WTC11 (cell line): Measurements from ENCODE around the gene GALP. TPM values are rescaled to one million over a fixed set of nuclear protein-coding genes. Genes with fewer than 3 reads are reported as not detected.
"Not testable (repeated sequence)": the region's sequence is repeated elsewhere in the genome, so short reads cannot be mapped to it uniquely, and the experiment has no call there.

Experiments used
- ATAC-seq: fragments of 200-7000 bp; cut with Tn5 transposase; 2 replicates; pipeline ENCODE4 v1.10.0; 2021; ENCODE audit warnings: mild to moderate bottlenecking, moderate library complexity
- CTCF ChIA-PET: fragments of 300-600 bp; sonication (Branson Sonifier 250); formaldehyde crosslinking; loops from one replicate; lab custom pipeline; 2021; ENCODE audit warnings: antibody characterized with exemption; lab: Charles Lee
- POLR2A ChIA-PET: fragments of 350-600 bp; sonication (Branson Sonifier 250); formaldehyde crosslinking; loops from one replicate; lab custom pipeline; 2021; ENCODE audit warnings: antibody characterized with exemption; lab: Charles Lee
- DNase-seq: peaks from one replicate; pipeline ENCODE4 v3.0.0; 2021; ENCODE audit warnings: low spot score
- H3K27ac Mint-ChIP-seq: 2 replicates; pipeline ENCODE4 v1.8.0; 2021; ENCODE audit warnings: mixed read lengths
- H3K27me3 Mint-ChIP-seq: 2 replicates; pipeline ENCODE4 v1.8.0; 2021; ENCODE audit warnings: low read depth, mild to moderate bottlenecking, moderate library complexity, mixed read lengths
- H3K36me3 Mint-ChIP-seq: 2 replicates; pipeline ENCODE4 v1.8.0; 2021; ENCODE audit warnings: mixed read lengths
- H3K4me1 Mint-ChIP-seq: 2 replicates; pipeline ENCODE4 v1.8.0; 2022; ENCODE audit warnings: mixed read lengths
- H3K4me3 Mint-ChIP-seq: 2 replicates; pipeline ENCODE4 v1.8.0; 2021; ENCODE audit warnings: mild to moderate bottlenecking, moderate library complexity, mixed read lengths
- H3K9me3 Mint-ChIP-seq: 2 replicates; pipeline ENCODE4 v1.8.0; 2021; ENCODE audit warnings: mixed read lengths
- ARID4B ChIP-seq: sonication (generic); formaldehyde crosslinking; IDR thresholded peaks from 2 replicates; pipeline ENCODE4 v1.8.0; 2023; ENCODE audit warnings: missing genetic modification reagents, mild to moderate bottlenecking, borderline replicate concordance
- GABPB1 ChIP-seq: sonication (generic); formaldehyde crosslinking; IDR thresholded peaks from 2 replicates; pipeline ENCODE4 v1.8.1; 2023; ENCODE audit warnings: mild to moderate bottlenecking, missing genetic modification reagents
- GRHL2 ChIP-seq: fragments of 250-450 bp; sonication (Bioruptor Pico); IDR thresholded peaks from 2 replicates; pipeline ENCODE4 v1.8.0; 2022; ENCODE audit warnings: mild to moderate bottlenecking, moderate library complexity; ENCODE audit not compliant: insufficient replicate concordance, severe bottlenecking
- HMGA2 ChIP-seq: fragments of 250-450 bp; sonication (Bioruptor Pico); IDR thresholded peaks from 2 replicates; pipeline ENCODE4 v1.4.0; 2021; ENCODE audit warnings: mild to moderate bottlenecking, moderate library complexity
- IRF2 ChIP-seq: sonication (generic); formaldehyde crosslinking; IDR thresholded peaks from 2 replicates; pipeline ENCODE4 v1.8.0; 2022; ENCODE audit warnings: low read depth, missing genetic modification reagents, borderline replicate concordance
- JUN ChIP-seq: sonication (generic); formaldehyde crosslinking; IDR thresholded peaks from 2 replicates; pipeline ENCODE4 v1.8.0; 2023; ENCODE audit warnings: mild to moderate bottlenecking, missing genetic modification reagents
- MAX ChIP-seq: sonication (generic); formaldehyde crosslinking; IDR thresholded peaks from 2 replicates; pipeline ENCODE4 v1.8.0; 2022; ENCODE audit warnings: mild to moderate bottlenecking, missing genetic modification reagents
- NFATC4 ChIP-seq: fragments of 250-450 bp; sonication (Bioruptor Pico); IDR thresholded peaks from 2 replicates; pipeline ENCODE4 v1.9.0; 2021; ENCODE audit warnings: mild to moderate bottlenecking
- PREB ChIP-seq: sonication (generic); formaldehyde crosslinking; IDR thresholded peaks from 2 replicates; pipeline ENCODE4 v1.8.1; 2022; ENCODE audit warnings: mild to moderate bottlenecking, missing genetic modification reagents, moderate library complexity, borderline replicate concordance
- RELA ChIP-seq: sonication (generic); formaldehyde crosslinking; IDR thresholded peaks from 2 replicates; pipeline ENCODE4 v1.8.1; 2022; ENCODE audit warnings: missing genetic modification reagents, mild to moderate bottlenecking, borderline replicate concordance
- RORB ChIP-seq: fragments of 250-450 bp; sonication (Bioruptor Pico); IDR thresholded peaks from 2 replicates; pipeline ENCODE4 v1.9.0; 2021; ENCODE audit warnings: mild to moderate bottlenecking
- SOX15 ChIP-seq: fragments of 250-450 bp; sonication (Bioruptor Pico); IDR thresholded peaks from 2 replicates; pipeline ENCODE4 v1.9.0; 2021; ENCODE audit warnings: mild to moderate bottlenecking
- SP1 ChIP-seq: sonication (generic); formaldehyde crosslinking; conservative IDR thresholded peaks from 2 replicates; pipeline ENCODE4 v1.8.1; 2022; ENCODE audit warnings: missing genetic modification reagents
- ZNF263 ChIP-seq: sonication (generic); formaldehyde crosslinking; IDR thresholded peaks from 2 replicates; pipeline ENCODE4 v1.8.1; 2022; ENCODE audit warnings: low read depth, mild to moderate bottlenecking, moderate library complexity, missing genetic modification reagents
- ZNF317 ChIP-seq: sonication (generic); formaldehyde crosslinking; IDR thresholded peaks from 2 replicates; pipeline ENCODE4 v1.8.1; 2023; ENCODE audit warnings: low read depth, mild to moderate bottlenecking, moderate library complexity, missing genetic modification reagents, borderline replicate concordance
- total RNA-seq: library from RNA; stranded (reverse); gene quantifications from 3 replicates; pipeline ENCODE4 v1.2.3, GENCODE V29; 2021
- TF ChIP-seq, protein P1 (sequence below): sonication (generic); formaldehyde crosslinking; IDR thresholded peaks from 2 replicates; pipeline ENCODE4 v1.8.1; 2023; ENCODE audit warnings: mild to moderate bottlenecking, moderate library complexity, missing genetic modification reagents
- TF ChIP-seq, protein P2 (sequence below): sonication (generic); formaldehyde crosslinking; IDR thresholded peaks from 2 replicates; pipeline ENCODE4 v1.8.0; 2023; ENCODE audit warnings: missing genetic modification reagents
- TF ChIP-seq, protein P3 (sequence below): fragments of 250-450 bp; sonication (Bioruptor Pico); IDR thresholded peaks from 2 replicates; pipeline ENCODE4 v2.1.2; 2022; ENCODE audit warnings: mild to moderate bottlenecking, moderate library complexity
- TF ChIP-seq, protein P4 (sequence below): sonication (generic); formaldehyde crosslinking; IDR thresholded peaks from 2 replicates; pipeline ENCODE4 v1.8.0; 2022; ENCODE audit warnings: mild to moderate bottlenecking, missing genetic modification reagents

The GALP gene
- total RNA-seq, 1 experiment from 2014 or later: not detected

GRCh38 chr19:56197646-56198045, 21.8 kb downstream of the GALP start, which contains the start of gene ZSCAN5B:
Gene ZSCAN5B (minus strand): TSS chr19:56197783. CDS start chr19:56193052, 4,731 bp downstream.
- not testable (repeated sequence) for H3K36me3 Mint-ChIP-seq, H3K27me3 Mint-ChIP-seq, ATAC-seq, H3K4me1 Mint-ChIP-seq, H3K4me3 Mint-ChIP-seq, H3K9me3 Mint-ChIP-seq, H3K27ac Mint-ChIP-seq, DNase-seq
- ChIA-PET CTCF (interaction anchor here (1.4 kb wide), 1 partner anchor 112 kb away, joined by 3 read pairs; no protein-coding TSS in a partner anchor), POLR2A (interaction anchor here (0.6 kb wide), 1 partner anchor 14 kb away, joined by 4 read pairs; no protein-coding TSS in a partner anchor)

DNA sequence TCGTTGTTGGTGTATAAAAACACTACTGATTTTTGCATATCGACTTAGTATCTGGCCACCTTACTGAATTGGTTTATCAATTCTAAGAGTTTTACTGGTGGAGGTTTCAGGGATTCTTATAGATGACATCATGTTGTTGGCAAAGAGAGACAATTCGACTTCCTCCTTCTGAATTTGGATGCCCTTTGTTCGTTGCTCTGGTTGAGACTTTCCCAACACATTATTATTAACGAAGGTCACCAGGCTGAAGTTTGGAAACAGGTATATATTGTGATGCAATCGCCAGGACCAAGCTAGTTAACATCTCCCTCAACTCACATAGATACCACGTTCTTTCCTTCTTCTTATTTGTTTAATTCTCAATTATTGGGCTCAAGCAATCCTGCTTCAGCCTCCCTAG, 23.9 kb downstream of the GALP start:
- Mint-ChIP-seq H3K4me3 (no peak overlapping the region), H3K4me1 (peaks cover 7% of the 10 kb centered on the region; the same call in 1 of the 2 replicates), H3K36me3 (no peaks in the 10 kb centered on the region), H3K27me3 (peaks cover 14% of the 10 kb centered on the region), H3K27ac (no peak overlapping the region; the same call in 1 of the 2 replicates), H3K9me3 (no peaks in the 10 kb centered on the region)
- ATAC-seq (no peak), DNase-seq (no peak)
- CTCF ChIA-PET: interaction anchor here (0.7 to 1.2 kb wide), 2 partner anchors 28 to 155 kb away, joined by 3 to 4 read pairs; no protein-coding TSS in a partner anchor
- TF ChIP-seq, protein P1, sequence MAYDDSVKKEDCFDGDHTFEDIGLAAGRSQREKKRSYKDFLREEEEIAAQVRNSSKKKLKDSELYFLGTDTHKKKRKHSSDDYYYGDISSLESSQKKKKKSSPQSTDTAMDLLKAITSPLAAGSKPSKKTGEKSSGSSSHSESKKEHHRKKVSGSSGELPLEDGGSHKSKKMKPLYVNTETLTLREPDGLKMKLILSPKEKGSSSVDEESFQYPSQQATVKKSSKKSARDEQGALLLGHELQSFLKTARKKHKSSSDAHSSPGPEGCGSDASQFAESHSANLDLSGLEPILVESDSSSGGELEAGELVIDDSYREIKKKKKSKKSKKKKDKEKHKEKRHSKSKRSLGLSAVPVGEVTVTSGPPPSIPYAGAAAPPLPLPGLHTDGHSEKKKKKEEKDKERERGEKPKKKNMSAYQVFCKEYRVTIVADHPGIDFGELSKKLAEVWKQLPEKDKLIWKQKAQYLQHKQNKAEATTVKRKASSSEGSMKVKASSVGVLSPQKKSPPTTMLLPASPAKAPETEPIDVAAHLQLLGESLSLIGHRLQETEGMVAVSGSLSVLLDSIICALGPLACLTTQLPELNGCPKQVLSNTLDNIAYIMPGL (CRISPR knock-in tag): no peak
- TF ChIP-seq JUN (CRISPR knock-in tag): no peak
- TF ChIP-seq GABPB1 (CRISPR knock-in tag): no peak
- no peak for TF ChIP-seq ZNF317 (CRISPR knock-in tag)
- TF ChIP-seq SP1 (CRISPR knock-in tag): no peak
- TF ChIP-seq HMGA2: no peak
- no peak for TF ChIP-seq GRHL2
- TF ChIP-seq, protein P2, sequence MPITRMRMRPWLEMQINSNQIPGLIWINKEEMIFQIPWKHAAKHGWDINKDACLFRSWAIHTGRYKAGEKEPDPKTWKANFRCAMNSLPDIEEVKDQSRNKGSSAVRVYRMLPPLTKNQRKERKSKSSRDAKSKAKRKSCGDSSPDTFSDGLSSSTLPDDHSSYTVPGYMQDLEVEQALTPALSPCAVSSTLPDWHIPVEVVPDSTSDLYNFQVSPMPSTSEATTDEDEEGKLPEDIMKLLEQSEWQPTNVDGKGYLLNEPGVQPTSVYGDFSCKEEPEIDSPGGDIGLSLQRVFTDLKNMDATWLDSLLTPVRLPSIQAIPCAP (CRISPR knock-in tag): no peak
- no peak for TF ChIP-seq MAX (CRISPR knock-in tag)
- POLR2A ChIA-PET: no interaction called here

- peaks cover 22% of the 10 kb centered on the region for H3K27me3 Mint-ChIP-seq
- ATAC-seq (no peak), DNase-seq (no peak)
- ChIA-PET CTCF (no interaction called here), POLR2A (no interaction called here)
- no peaks in the 10 kb centered on the region for H3K9me3 Mint-ChIP-seq
- TF ChIP-seq ZNF263 (CRISPR knock-in tag) (no peak), RELA (CRISPR knock-in tag) (no peak), SOX15 (no peak), IRF2 (CRISPR knock-in tag) (no peak), NFATC4 (CRISPR knock-in tag) (no peak), RORB (no peak), JUN (CRISPR knock-in tag) (no peak), PREB (CRISPR knock-in tag) (no peak), ARID4B (no peak)
- TF ChIP-seq, protein P3, sequence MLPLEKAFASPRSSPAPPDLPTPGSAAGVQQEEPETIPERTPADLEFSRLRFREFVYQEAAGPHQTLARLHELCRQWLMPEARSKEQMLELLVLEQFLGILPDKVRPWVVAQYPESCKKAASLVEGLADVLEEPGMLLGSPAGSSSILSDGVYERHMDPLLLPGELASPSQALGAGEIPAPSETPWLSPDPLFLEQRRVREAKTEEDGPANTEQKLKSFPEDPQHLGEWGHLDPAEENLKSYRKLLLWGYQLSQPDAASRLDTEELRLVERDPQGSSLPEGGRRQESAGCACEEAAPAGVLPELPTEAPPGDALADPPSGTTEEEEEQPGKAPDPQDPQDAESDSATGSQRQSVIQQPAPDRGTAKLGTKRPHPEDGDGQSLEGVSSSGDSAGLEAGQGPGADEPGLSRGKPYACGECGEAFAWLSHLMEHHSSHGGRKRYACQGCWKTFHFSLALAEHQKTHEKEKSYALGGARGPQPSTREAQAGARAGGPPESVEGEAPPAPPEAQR (CRISPR knock-in tag): no peak
- TF ChIP-seq, protein P4, sequence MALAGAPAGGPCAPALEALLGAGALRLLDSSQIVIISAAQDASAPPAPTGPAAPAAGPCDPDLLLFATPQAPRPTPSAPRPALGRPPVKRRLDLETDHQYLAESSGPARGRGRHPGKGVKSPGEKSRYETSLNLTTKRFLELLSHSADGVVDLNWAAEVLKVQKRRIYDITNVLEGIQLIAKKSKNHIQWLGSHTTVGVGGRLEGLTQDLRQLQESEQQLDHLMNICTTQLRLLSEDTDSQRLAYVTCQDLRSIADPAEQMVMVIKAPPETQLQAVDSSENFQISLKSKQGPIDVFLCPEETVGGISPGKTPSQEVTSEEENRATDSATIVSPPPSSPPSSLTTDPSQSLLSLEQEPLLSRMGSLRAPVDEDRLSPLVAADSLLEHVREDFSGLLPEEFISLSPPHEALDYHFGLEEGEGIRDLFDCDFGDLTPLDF (CRISPR knock-in tag): no peak
- no peak within 1 kb of the TSS for H3K4me3 Mint-ChIP-seq
- peaks cover 7% of the 10 kb centered on the region; the same call in 1 of the 2 replicates for H3K4me1 Mint-ChIP-seq
- no peaks in the 10 kb centered on the region for H3K36me3 Mint-ChIP-seq
- H3K27ac Mint-ChIP-seq: no peak within 1 kb of the TSS
Measured at GRCh38 chr19:56201973-56202372, 26.2 kb downstream of the GALP start, which contains the start of gene ZSCAN5C. Gene ZSCAN5C (plus strand): TSS chr19:56202273. CDS start chr19:56205914, 3,641 bp downstream.

DNA sequence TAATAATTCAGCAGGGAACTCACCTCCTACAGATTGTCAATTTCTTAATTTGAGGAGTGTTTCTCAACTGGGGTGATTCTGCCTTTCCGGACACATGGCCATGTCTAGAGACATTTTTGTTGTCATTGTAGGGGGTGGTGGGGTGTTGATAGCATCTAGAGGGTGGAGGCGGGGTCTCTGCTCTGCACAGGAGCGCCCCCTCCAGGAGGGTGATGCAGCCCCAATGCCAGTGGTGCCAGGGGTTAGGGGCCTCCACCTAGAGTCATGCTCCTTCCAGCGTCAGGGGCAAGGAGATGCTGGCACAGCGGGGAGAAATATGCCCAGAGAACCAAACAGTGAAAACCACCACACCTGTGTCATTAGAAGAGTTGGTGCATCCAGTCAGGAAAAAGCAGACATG, 31.8 kb downstream of the GALP start:
- H3K36me3 Mint-ChIP-seq, H3K9me3 Mint-ChIP-seq, CTCF ChIA-PET, H3K4me1 Mint-ChIP-seq, DNase-seq, H3K27ac Mint-ChIP-seq, POLR2A ChIA-PET, H3K4me3 Mint-ChIP-seq: not testable (repeated sequence)
- peak; percentile 95 for ATAC-seq
- H3K27me3 Mint-ChIP-seq: peaks cover 18% of the 10 kb centered on the region
